Nephron (organoid): ENCODE results near the gene CDC123.

Experiments used
- H3K27ac Mint-ChIP-seq, 3 experiments: 2 replicates each; pipeline ENCODE4 v1.8.0; 2020; ENCODE audit warnings: mixed read lengths in 3 of 3, mild to moderate bottlenecking in 2 of 3, moderate library complexity in 1 of 3
- H3K27me3 Mint-ChIP-seq: 2 replicates; pipeline ENCODE4 v1.8.0; 2021; ENCODE audit warnings: low read depth, mild to moderate bottlenecking, moderate library complexity, mixed read lengths
- H3K36me3 Mint-ChIP-seq: 2 replicates; pipeline ENCODE4 v1.8.0; 2020; ENCODE audit warnings: low read depth, mixed read lengths
- H3K4me1 Mint-ChIP-seq: 2 replicates; pipeline ENCODE4 v1.8.0; 2020; ENCODE audit warnings: mixed read lengths
- H3K4me3 Mint-ChIP-seq, 3 experiments: 2 replicates each; pipeline ENCODE4 v1.8.0; 2020; ENCODE audit warnings: mild to moderate bottlenecking in 3 of 3, mixed read lengths in 3 of 3, moderate library complexity in 2 of 3
- H3K9me3 Mint-ChIP-seq: 2 replicates; pipeline ENCODE4 v1.8.0; 2020; ENCODE audit warnings: mixed read lengths
- TF ChIP-seq, protein P1 (sequence below), 3 experiments: fragments of 200-600 bp; sonication (generic); IDR thresholded peaks; one replicate each; pipeline ENCODE4 v1.5.0; 2021; ENCODE audit warnings: antibody characterized with exemption in 3 of 3; ENCODE audit not compliant: unreplicated experiment in 3 of 3

CDC123 gene

DNA sequence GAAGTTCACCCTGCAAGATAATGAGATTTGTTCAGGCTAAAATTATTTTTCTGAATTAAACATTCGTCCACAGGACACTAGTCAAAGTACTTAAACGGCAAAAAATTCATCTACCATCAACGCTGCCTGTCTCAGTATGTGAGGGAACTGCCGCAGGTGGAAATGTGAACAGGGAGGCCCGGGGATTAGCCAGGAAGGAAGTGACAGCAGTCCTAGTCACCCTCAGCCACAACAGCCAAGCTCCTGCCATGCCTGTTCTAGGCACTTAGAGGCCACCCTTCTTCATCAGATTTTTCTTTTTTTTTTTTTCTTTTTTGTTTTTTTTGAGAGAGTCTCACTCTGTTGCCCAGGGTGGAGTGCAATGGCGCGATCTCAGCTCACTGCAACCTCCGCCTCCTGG, 9.7 kb upstream of the CDC123 start:
- Mint-ChIP-seq H3K9me3 (no peaks in the 10 kb centered on the region), H3K27ac (no peak overlapping the region), H3K4me3 (no peak overlapping the region), H3K27me3 (no peaks in the 10 kb centered on the region), H3K36me3 (peaks cover 38% of the 10 kb centered on the region), H3K4me1 (peaks cover 3% of the 10 kb centered on the region)
- TF ChIP-seq, protein P1, sequence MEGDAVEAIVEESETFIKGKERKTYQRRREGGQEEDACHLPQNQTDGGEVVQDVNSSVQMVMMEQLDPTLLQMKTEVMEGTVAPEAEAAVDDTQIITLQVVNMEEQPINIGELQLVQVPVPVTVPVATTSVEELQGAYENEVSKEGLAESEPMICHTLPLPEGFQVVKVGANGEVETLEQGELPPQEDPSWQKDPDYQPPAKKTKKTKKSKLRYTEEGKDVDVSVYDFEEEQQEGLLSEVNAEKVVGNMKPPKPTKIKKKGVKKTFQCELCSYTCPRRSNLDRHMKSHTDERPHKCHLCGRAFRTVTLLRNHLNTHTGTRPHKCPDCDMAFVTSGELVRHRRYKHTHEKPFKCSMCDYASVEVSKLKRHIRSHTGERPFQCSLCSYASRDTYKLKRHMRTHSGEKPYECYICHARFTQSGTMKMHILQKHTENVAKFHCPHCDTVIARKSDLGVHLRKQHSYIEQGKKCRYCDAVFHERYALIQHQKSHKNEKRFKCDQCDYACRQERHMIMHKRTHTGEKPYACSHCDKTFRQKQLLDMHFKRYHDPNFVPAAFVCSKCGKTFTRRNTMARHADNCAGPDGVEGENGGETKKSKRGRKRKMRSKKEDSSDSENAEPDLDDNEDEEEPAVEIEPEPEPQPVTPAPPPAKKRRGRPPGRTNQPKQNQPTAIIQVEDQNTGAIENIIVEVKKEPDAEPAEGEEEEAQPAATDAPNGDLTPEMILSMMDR (IDR thresholded peaks at IDR 0.05; ENCODE audit: unreplicated experiment in 3 of 3) = no peak

DNA sequence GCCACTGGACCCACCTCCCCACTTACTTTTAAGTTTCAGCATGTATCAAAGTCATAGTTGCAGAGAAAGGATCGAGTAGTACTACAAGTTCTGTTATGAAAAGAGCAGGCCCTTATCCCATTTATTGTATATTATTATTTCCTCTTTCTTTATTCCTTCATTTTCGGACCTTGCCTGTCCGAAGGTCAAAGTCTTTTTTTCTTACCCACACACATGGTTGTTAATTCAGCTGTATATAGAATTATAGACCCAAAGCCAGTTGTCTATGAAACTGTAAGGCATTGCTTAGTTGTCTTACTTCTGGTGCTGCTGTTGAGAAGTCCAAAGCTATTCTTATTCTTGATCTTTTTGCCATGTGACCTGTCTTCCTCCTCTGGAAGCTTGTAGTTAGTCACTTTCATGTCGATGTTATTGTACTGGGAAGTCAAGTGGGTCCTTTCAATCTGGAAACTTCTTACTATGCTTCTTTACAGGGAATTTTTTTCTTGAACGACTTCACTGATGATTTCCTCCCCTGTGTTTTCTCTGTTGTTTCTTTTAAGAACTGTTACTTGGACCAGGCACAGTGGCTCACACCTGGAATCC, 8.6 kb upstream of the CDC123 start:
- TF ChIP-seq, protein P1 (IDR thresholded peaks at IDR 0.05; ENCODE audit: unreplicated experiment in 3 of 3) = no peak
- H3K4me1 Mint-ChIP-seq = peaks cover 9% of the 10 kb centered on the region
- peak overlapping the region in 1 of 3 experiments; percentile 16 for H3K27ac Mint-ChIP-seq
- no peak overlapping the region for H3K4me3 Mint-ChIP-seq
- H3K36me3 Mint-ChIP-seq = peaks cover 35% of the 10 kb centered on the region
- no peaks in the 10 kb centered on the region for H3K9me3 Mint-ChIP-seq
- H3K27me3 Mint-ChIP-seq = no peaks in the 10 kb centered on the region

GRCh38 chr10:12188656-12189055, 7.3 kb upstream of the CDC123 start:
- TF ChIP-seq, protein P1 (IDR thresholded peaks at IDR 0.05; ENCODE audit: unreplicated experiment in 3 of 3) = no peak
- Mint-ChIP-seq H3K4me1 (peaks cover 15% of the 10 kb centered on the region), H3K9me3 (no peaks in the 10 kb centered on the region), H3K27ac (no peak overlapping the region), H3K4me3 (no peak overlapping the region), H3K36me3 (peaks cover 30% of the 10 kb centered on the region), H3K27me3 (no peaks in the 10 kb centered on the region)

- no peak overlapping the region for H3K27ac Mint-ChIP-seq
- H3K9me3 Mint-ChIP-seq = no peaks in the 10 kb centered on the region
- peaks cover 30% of the 10 kb centered on the region for H3K36me3 Mint-ChIP-seq
- H3K4me1 Mint-ChIP-seq = peaks cover 21% of the 10 kb centered on the region
- H3K27me3 Mint-ChIP-seq = no peaks in the 10 kb centered on the region
- no peak overlapping the region for H3K4me3 Mint-ChIP-seq
- TF ChIP-seq, protein P1 (IDR thresholded peaks at IDR 0.05; ENCODE audit: unreplicated experiment in 3 of 3) = no peak
These were observed 6.6 kb upstream of the CDC123 start for GRCh38 chr10:12189426-12189825.

DNA sequence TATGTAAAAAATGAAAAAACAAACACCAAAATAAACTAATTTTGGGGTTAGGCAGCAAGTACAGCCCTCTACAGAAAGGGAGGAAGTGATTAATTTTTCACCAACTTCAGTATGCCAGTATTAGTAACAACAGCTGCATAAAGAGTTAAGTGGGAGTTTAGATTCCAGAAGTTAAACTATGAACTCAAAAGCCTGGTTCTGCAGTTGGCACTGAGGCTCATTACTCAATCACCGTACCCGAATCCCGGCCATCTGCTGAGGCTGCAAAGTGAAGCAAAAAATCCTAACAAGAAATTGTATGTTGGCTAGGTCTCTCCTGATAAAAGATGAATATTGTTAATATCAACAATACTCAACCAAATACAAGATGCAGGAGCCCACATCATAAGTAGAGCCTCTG, 4.3 kb upstream of the CDC123 start:
- Mint-ChIP-seq H3K4me1 (peaks cover 37% of the 10 kb centered on the region), H3K27ac (peak overlapping the region; percentile 59 to 92 (median 85)), H3K27me3 (no peaks in the 10 kb centered on the region), H3K9me3 (no peaks in the 10 kb centered on the region), H3K4me3 (peak overlapping the region; percentile 48 to 77 (median 69)), H3K36me3 (peaks cover 13% of the 10 kb centered on the region)
- TF ChIP-seq, protein P1 (IDR thresholded peaks at IDR 0.05; ENCODE audit: unreplicated experiment in 3 of 3) = no peak

DNA sequence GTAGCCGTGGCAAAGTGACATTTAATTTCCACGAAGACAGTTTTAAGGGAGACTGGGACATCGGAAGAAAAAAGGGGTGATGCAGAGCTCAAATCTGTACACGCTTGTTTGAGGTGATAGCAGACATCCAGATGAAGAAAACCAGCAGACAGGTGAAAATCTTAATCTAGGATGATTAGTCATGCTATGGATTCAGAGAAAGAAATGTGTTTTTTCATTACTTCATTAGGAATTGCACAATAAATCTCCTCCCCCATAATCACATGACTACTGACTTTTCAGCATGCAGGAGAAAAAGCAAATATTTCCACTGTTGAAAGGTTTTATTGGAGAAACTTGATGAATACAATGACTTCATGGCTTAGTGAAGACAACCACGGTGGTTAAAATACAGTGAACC, 2.8 kb upstream of the CDC123 start:
- Mint-ChIP-seq H3K27me3 (no peaks in the 10 kb centered on the region), H3K27ac (peak overlapping the region; percentile 41 to 79 (median 59)), H3K36me3 (peaks cover under 1% of the 10 kb centered on the region), H3K4me1 (peaks cover 42% of the 10 kb centered on the region), H3K9me3 (no peaks in the 10 kb centered on the region), H3K4me3 (peak overlapping the region; percentile 60 to 83 (median 77))
- TF ChIP-seq, protein P1 (IDR thresholded peaks at IDR 0.05; ENCODE audit: unreplicated experiment in 3 of 3) = no peak
